Fibroblast of the conjunctiva (primary cell): ENCODE data around the gene ASCL2.

Source experiments
- DNase-seq: peaks from one replicate; pipeline ENCODE4 v3.0.0-alpha.2; 2010; ENCODE audit warnings: low read depth

Gene ASCL2

GRCh38 chr11:2224254-2224653 is 46.1 kb downstream of the ASCL2 start:
- DNase-seq, result no peak

GRCh38 chr11:2223153-2223794 is 47.1 kb downstream of the ASCL2 start:
- no peak for DNase-seq

- no peak for DNase-seq
These were observed 47.9 kb downstream of the ASCL2 start for GRCh38 chr11:2222451-2222850.

GRCh38 chr11:2221591-2221990 is 48.8 kb downstream of the ASCL2 start:
- no peak for DNase-seq

- DNase-seq, result no peak
These were observed 49.4 kb downstream of the ASCL2 start for GRCh38 chr11:2221024-2221423.

- DNase-seq, result no peak
These were observed 50.1 kb downstream of the ASCL2 start for GRCh38 chr11:2220173-2220771.

GRCh38 chr11:2219318-2220017 is 50.9 kb downstream of the ASCL2 start:
- DNase-seq, result no peak
